Mucosa of stomach (tissue), 1 donor: ENCODE measurements around the gene SCG3.

Source experiments
- H3K27me3 ChIP-seq: one replicate; pipeline ENCODE4 v1.7.0; 2013; ENCODE audit warnings: mild to moderate bottlenecking, low read length; ENCODE audit not compliant: control insufficient read depth, insufficient read depth
- H3K36me3 ChIP-seq: one replicate; pipeline ENCODE4 v1.7.0; 2013; ENCODE audit warnings: low read length; ENCODE audit not compliant: control insufficient read depth, insufficient read depth
- H3K4me1 ChIP-seq: one replicate; pipeline ENCODE4 v1.7.0; 2013; ENCODE audit warnings: mild to moderate bottlenecking, low read length; ENCODE audit not compliant: control insufficient read depth, insufficient read depth
- H3K4me3 ChIP-seq: one replicate; pipeline ENCODE4 v1.7.0; 2013; ENCODE audit warnings: low read length
- H3K9ac ChIP-seq: one replicate; pipeline ENCODE4 v1.7.0; 2013; ENCODE audit warnings: mild to moderate bottlenecking, low read length, moderate library complexity
- H3K9me3 ChIP-seq: one replicate; pipeline ENCODE4 v1.7.0; 2013; ENCODE audit warnings: mild to moderate bottlenecking, low read length, moderate library complexity; ENCODE audit not compliant: control insufficient read depth
- donor health status: Pancreatic carcinoma.

The SCG3 gene

DNA sequence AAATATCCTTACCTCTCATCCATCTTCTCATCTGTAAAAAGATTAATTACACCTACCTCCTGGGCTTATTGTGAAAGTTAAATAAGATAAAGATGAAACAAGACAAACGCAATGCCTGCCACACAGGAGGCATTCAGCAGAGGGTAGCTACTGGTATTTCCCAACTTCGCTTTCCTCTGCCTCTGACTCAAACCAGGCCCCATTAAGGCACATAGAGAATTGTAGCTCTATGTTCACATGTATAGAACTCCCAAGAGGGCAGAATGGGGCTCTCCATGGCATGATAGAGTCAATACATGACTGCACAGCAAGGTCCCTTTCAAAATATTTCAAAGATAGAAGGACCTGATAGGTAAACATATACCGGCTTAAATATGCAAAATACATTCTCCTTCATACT is 54.8 kb downstream of the SCG3 start:
- no peak overlapping the region for H3K4me3 ChIP-seq
- no peaks in the 10 kb centered on the region for H3K36me3 ChIP-seq
- H3K9me3 ChIP-seq, result no peaks in the 10 kb centered on the region
- peaks cover 27% of the 10 kb centered on the region for H3K4me1 ChIP-seq
- H3K27me3 ChIP-seq, result no peaks in the 10 kb centered on the region
- H3K9ac ChIP-seq, result peak overlapping the region; percentile 51

DNA sequence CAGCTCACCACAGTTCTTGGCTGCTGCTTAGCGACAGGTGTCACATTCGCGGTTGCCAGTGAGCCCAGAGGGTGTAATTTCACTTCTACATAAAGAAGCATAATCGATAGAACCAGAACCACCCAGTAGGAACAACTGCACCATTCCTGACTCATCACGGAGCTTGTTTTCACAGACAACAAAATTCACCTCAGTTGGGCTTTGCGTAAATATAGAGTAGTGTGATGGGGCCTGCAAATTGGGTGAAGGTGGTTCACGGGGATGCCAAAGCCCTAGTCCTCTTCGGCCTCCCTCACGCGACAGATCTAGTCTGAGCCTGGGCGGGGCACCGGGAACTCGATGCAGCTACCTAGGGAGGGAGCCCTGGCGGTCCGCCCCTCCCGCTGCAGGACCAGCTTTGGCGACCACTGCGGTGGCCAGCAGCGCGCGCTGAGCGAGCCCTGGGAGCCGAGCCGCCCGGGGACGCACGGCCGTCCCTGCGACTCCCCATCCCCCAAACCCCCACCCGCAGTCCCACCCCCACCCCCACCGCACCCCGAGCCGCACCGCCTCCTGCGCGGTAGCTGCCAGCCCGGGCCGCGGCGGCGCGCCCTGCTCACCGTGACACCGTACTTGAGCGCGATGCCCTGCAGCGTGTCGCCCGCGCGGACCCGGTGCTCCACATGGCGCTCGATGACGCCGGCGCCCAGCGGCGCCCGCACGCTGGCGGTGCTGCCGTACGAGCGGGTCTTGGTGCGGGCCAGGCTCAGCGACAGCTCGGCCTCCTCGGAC is 55.6 kb downstream of the SCG3 start:
- H3K4me1 ChIP-seq, result peaks cover 19% of the 10 kb centered on the region
- H3K9ac ChIP-seq, result peak overlapping the region; percentile 70
- H3K27me3 ChIP-seq, result no peaks in the 10 kb centered on the region
- no peaks in the 10 kb centered on the region for H3K9me3 ChIP-seq
- H3K4me3 ChIP-seq, result no peak overlapping the region
- no peaks in the 10 kb centered on the region for H3K36me3 ChIP-seq

DNA sequence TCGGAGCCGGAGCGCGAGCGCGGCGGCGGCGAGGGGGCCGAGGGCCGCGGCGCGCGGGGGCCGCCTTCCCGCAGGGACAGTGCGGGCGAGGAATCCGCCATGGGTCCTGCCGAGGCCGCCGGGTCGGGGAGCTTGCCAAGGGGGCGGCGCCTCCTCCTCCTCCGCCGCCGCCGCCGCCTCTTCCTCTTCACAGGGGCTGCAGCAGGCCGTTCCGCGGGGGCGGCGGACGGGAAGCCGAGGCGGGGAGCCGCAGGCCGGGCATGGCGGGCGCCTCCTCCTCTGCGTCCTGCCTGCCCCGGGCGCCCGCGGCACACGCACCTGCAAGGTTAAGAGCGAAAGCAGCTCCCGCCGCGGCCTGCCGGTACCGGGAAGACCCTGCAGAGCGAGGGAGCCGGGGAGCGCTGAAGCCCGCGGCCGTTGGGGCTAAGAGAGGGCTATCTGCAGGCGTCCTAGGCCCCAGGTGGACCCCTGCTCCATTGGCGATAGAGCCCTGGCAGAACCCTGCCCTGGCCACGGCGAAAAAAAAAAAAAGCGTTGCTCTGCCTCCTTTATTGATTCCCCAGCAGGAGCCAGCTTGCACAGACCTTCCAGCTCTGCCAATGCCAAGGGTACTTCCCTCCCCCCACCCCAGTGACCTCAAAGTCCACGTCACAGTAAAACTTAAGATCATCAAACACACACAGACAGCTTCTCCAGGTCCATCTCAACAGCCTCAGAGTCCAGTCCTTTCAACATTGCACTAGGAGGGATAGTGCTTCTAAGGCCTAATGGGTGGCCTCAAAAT is 56.4 kb downstream of the SCG3 start, which contains the start of gene LYSMD2:
Gene LYSMD2, minus strand, starts transcription at position 134 of the 784 bp plus-strand sequence. Its CDS starts 33 bp downstream, at position 101.
- no peaks in the 10 kb centered on the region for H3K9me3 ChIP-seq

DNA sequence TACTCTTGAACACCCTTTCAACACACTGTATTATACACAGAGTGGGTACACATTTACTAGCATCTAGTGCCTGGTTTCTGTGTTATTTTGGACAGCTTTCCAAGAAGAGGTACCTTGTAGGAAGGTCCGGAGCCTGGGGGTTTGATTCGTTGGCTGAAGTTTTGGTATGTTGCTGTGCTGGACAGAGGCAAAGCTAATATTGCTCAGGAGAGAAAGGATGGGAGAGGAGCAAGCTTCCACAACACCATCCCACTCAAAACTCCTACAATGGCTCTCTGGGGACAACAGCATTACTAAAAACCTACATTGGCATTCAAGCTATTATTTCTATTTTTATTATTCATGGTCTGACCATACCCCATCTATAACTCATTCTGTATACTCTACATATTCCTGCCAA is 57.2 kb downstream of the SCG3 start:
- Histone ChIP-seq H3K27me3 (no peaks in the 10 kb centered on the region), H3K4me1 (peaks cover 14% of the 10 kb centered on the region), H3K36me3 (no peaks in the 10 kb centered on the region), H3K9me3 (no peaks in the 10 kb centered on the region), H3K9ac (no peak overlapping the region), H3K4me3 (no peak overlapping the region)

More for the DNA sequence above, 56.4 kb downstream of the SCG3 start, which contains the start of gene LYSMD2:
- Histone ChIP-seq H3K4me1 (peaks cover 14% of the 10 kb centered on the region), H3K9ac (peak within 1 kb of the TSS; percentile 70), H3K27me3 (no peaks in the 10 kb centered on the region), H3K36me3 (no peaks in the 10 kb centered on the region), H3K4me3 (peak within 1 kb of the TSS; percentile 16)

DNA sequence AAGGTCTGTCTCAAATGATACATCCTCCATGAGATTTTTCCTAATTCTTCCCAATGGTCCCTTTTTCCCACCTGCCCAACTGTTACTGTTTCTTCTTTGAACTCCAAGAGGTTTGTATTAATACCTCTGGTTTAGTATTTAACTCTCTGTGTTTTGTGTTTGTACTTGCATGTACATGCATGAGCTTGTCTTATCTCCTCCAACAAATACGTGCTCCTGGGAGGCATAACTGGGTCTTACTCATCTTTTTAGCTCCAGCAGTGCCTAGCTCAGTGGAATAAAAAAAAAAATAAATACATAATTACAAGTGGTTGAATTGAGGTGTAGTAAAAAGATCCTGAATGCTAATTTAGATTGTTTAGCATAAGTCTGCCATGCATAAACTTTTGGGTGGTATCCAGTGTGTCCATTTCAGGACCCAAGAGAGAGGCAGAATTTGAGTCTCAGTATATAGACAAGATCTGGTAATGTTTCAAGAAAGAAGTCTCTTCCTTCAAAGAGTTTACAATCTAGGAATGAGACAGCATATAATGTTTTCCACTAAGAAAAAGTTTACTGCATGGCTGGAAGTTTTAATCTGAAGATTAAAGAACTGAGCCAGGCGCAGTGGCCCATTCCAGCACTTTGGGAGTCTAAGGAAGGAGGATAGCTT is 57.9 kb downstream of the SCG3 start:
- no peak overlapping the region for H3K4me3 ChIP-seq
- no peaks in the 10 kb centered on the region for H3K27me3 ChIP-seq
- H3K36me3 ChIP-seq, result no peaks in the 10 kb centered on the region
- H3K9ac ChIP-seq, result no peak overlapping the region
- H3K4me1 ChIP-seq, result peaks cover 14% of the 10 kb centered on the region
- no peaks in the 10 kb centered on the region for H3K9me3 ChIP-seq

DNA sequence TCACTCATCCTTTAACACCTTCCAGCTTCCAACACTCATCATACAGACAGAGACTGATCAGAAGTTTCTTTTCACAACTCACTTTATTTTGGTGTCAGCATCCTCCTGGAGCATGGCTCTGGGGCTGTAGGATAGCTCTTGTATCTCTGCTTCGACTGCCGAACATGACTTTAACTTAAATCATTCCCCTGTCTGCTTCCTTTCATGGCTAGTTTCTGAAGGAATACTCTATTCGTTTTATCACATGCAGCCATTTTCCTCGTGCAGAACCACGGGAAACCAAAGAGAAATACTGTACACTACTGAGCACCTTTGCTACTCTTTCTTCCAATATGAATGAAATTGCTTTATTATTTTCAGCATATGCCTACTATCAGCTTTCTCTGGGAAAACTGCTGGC is 68.0 kb downstream of the SCG3 start:
- H3K9ac ChIP-seq, result no peak overlapping the region
- no peaks in the 10 kb centered on the region for H3K36me3 ChIP-seq
- H3K9me3 ChIP-seq, result no peaks in the 10 kb centered on the region
- H3K27me3 ChIP-seq, result peaks cover 17% of the 10 kb centered on the region
- peaks cover 11% of the 10 kb centered on the region for H3K4me1 ChIP-seq
- no peak overlapping the region for H3K4me3 ChIP-seq

DNA sequence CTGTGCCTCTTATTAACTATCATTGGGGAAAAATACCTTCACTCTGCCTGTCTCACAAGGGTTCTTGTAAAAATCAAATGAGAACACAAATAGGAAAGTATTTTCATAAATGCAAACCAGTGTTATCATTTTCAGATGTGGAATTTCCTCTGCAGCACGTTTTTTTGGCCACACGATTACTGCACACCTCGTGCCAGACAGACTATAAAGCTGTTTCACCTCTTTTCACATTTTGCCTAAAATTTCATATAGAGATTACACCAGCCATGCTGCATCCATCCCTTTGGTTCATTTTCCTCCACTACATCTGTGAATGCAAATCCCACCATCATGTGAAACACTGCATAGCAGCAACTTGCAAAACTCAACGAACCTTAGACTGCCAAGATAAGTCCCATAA is 68.9 kb downstream of the SCG3 start:
- H3K9me3 ChIP-seq, result no peaks in the 10 kb centered on the region
- no peaks in the 10 kb centered on the region for H3K36me3 ChIP-seq
- H3K27me3 ChIP-seq, result peaks cover 18% of the 10 kb centered on the region
- no peak overlapping the region for H3K9ac ChIP-seq
- peaks cover 11% of the 10 kb centered on the region for H3K4me1 ChIP-seq
- no peak overlapping the region for H3K4me3 ChIP-seq

DNA sequence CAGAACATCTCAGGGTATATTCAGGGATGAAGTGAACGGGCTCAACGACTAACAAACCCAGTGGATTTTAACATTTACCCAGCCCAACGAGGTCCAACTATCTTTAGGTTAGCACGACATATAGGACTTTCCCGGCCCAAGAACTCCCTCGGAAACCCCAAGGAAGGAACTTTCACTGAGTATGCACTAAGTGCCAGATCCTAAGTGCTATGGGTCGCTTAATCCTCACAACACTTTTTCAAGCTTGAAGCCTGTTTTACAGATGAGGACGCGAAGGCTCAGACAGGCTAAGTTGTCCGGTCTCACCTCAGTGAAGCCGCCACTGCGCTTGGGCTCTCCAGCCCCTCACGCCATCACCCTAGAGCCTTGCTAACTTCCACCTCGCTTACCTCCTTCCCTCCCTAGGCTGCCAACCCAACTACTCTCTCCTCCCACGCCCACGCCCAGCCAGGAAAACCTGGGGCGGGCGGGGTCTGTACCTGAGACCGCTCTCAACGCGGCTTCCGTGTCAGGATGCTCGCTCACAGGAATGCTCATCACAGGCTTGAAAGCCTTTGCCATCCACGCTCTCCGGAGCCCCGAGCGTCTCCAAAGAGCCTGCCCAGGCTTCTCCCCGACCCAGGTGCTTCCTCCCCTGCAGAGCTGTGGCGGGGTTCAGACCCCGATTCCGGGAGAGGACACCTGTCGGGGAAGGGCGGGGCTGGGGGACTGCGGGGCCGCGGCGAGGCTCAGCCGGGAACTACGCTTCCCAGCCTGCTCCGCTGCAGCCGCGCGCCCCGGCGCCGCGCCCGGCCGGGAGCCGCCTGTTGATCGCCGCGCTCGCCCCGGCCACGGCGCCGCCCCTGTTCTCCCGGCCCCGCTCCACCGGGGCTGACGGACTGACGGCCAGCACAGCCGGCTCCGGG is 69.7 kb downstream of the SCG3 start, which contains the start of gene TMOD2:
Gene TMOD2, plus strand, starts transcription at position 806 of the 905 bp plus-strand sequence. CDS start 14,845 bp downstream, outside the sequence.
- Histone ChIP-seq H3K4me1 (peaks cover 11% of the 10 kb centered on the region), H3K27me3 (peaks cover 21% of the 10 kb centered on the region), H3K4me3 (peak within 1 kb of the TSS; percentile 44), H3K9ac (peak within 1 kb of the TSS; percentile 37), H3K9me3 (no peaks in the 10 kb centered on the region), H3K36me3 (no peaks in the 10 kb centered on the region)

DNA sequence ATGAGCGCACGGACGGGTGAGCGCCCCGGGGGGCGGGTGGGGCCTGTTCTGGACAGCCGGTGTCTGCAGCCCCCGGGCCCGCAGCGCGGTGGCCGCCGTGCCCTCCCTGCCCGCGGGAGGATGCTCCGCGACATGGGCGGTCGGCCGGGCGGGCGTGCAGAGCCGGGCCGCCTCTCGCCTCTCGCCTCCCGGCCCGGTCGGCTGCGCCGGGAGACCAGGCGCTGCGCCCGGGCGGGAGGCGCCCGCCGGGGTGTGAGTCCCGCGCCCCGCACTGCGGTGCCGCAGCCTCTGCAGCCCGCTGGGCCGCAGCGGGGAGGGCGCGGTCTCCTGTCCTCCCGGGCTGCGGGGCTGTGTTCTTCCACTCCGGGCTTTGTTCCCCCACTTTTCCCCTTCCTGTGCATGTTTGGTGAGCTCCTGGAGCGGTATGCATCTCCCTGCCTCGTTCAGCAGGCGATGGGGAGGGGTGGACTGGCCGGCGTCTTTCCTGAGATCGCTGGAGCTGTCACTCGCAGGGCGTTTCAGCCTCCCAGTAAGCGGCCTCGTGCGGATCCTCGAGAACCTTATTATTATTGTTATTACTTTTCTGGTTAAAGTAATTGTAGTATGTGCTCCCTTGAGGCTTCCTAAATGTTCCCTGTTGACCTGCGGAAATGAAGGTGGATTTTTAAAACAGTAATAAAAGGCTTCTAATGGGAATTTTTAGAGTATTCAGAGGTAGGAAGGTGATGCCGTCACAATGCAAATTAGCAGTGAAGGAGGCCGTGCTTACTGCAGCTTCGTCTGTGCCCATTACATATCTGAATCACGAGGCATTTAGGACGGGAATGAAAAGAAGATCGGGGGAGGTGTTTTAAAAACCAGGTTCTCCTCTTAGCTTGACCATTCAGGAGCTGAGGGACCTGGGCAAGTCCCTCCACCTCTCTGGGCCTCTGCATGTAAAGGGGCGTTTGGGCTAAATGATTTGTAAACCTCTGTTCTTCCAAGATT is 70.7 kb downstream of the SCG3 start:
- peaks cover 11% of the 10 kb centered on the region for H3K4me1 ChIP-seq
- no peaks in the 10 kb centered on the region for H3K36me3 ChIP-seq
- peak overlapping the region; percentile 37 for H3K9ac ChIP-seq
- no peak overlapping the region for H3K4me3 ChIP-seq
- no peaks in the 10 kb centered on the region for H3K9me3 ChIP-seq
- peaks cover 21% of the 10 kb centered on the region for H3K27me3 ChIP-seq

DNA sequence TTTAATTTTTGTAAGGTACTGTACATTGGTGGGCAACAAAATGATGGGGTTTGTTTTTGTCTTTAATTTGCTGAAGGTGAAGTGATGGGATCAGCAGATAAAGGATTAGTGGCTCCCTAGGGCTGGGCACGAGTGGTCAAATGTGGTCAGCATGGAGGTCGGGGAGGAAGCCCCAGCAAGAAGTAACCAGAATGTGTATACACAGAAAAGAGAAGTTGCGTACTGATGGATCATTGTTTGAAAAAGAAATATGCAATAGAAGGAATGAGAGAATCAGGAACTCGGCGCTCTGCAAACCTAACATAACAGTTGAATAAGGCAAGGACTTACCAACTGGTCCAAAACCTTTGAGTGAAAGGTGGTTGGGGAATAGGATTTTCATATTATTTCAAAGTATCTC is 71.6 kb downstream of the SCG3 start:
- H3K4me3 ChIP-seq, result no peak overlapping the region
- H3K9me3 ChIP-seq, result no peaks in the 10 kb centered on the region
- no peak overlapping the region for H3K9ac ChIP-seq
- H3K27me3 ChIP-seq, result peaks cover 21% of the 10 kb centered on the region
- H3K4me1 ChIP-seq, result peaks cover 11% of the 10 kb centered on the region
- H3K36me3 ChIP-seq, result no peaks in the 10 kb centered on the region
